ENCODE results near the gene SPTBN5.

The SPTBN5 gene

GRCh38 chr15:41939986-41940385 lies 46.1 kb upstream of the SPTBN5 start:
- Histone ChIP-seq H3K27me3 (ENCODE audit: low read depth, low read length) (no peaks in the 10 kb centered on the region), H3K4me2 (ENCODE audit: low read length) (no peak overlapping the region), H3K4me1 (ENCODE audit: low read length) (peaks cover 9% of the 10 kb centered on the region; the same call in 1 of the 2 replicates), H3K9ac (ENCODE audit: low read length) (no peak overlapping the region), H3K27ac (ENCODE audit: low read length) (no peak overlapping the region), H3K79me2 (ENCODE audit: low read length) (no peaks in the 10 kb centered on the region), H2AFZ (ENCODE audit: low read depth, low read length) (no peak overlapping the region), H3K9me3 (ENCODE audit: insufficient read depth, low read length) (no peaks in the 10 kb centered on the region), H4K20me1 (ENCODE audit: insufficient read depth, low read length) (peaks cover 15% of the 10 kb centered on the region), H3K36me3 (replicated peaks; ENCODE audit: low read depth, low read length) (peaks cover 10% of the 10 kb centered on the region), H3K4me3 (ENCODE audit: low read length) (no peak overlapping the region)
- TF ChIP-seq EZH2phosphoT487 (IDR thresholded peaks at IDR 0.05; ENCODE audit: low read depth): no peak
- TF ChIP-seq CTCF (IDR thresholded peaks at IDR 0.05; ENCODE audit: low read depth, low read length): no peak

- no peaks in the 10 kb centered on the region for H3K9me3 ChIP-seq (ENCODE audit: insufficient read depth, low read length)
- H2AFZ ChIP-seq (ENCODE audit: low read depth, low read length): no peak overlapping the region
- no peaks in the 10 kb centered on the region for H3K27me3 ChIP-seq (ENCODE audit: low read depth, low read length)
- peaks cover 10% of the 10 kb centered on the region for H3K36me3 ChIP-seq (replicated peaks; ENCODE audit: low read depth, low read length)
- H3K9ac ChIP-seq (ENCODE audit: low read length): no peak overlapping the region
- H3K4me2 ChIP-seq (ENCODE audit: low read length): no peak overlapping the region
- H3K4me1 ChIP-seq (ENCODE audit: low read length): peaks cover 13% of the 10 kb centered on the region; the same call in 1 of the 2 replicates
- H3K27ac ChIP-seq (ENCODE audit: low read length): no peak overlapping the region
- peaks cover 10% of the 10 kb centered on the region for H4K20me1 ChIP-seq (ENCODE audit: insufficient read depth, low read length)
- no peaks in the 10 kb centered on the region for H3K79me2 ChIP-seq (ENCODE audit: low read length)
- TF ChIP-seq EZH2phosphoT487 (IDR thresholded peaks at IDR 0.05; ENCODE audit: low read depth): no peak
- TF ChIP-seq CTCF (IDR thresholded peaks at IDR 0.05; ENCODE audit: low read depth, low read length): no peak
- no peak overlapping the region for H3K4me3 ChIP-seq (ENCODE audit: low read length)
These were observed 43.7 kb upstream of the SPTBN5 start for GRCh38 chr15:41937568-41937923.

DNA sequence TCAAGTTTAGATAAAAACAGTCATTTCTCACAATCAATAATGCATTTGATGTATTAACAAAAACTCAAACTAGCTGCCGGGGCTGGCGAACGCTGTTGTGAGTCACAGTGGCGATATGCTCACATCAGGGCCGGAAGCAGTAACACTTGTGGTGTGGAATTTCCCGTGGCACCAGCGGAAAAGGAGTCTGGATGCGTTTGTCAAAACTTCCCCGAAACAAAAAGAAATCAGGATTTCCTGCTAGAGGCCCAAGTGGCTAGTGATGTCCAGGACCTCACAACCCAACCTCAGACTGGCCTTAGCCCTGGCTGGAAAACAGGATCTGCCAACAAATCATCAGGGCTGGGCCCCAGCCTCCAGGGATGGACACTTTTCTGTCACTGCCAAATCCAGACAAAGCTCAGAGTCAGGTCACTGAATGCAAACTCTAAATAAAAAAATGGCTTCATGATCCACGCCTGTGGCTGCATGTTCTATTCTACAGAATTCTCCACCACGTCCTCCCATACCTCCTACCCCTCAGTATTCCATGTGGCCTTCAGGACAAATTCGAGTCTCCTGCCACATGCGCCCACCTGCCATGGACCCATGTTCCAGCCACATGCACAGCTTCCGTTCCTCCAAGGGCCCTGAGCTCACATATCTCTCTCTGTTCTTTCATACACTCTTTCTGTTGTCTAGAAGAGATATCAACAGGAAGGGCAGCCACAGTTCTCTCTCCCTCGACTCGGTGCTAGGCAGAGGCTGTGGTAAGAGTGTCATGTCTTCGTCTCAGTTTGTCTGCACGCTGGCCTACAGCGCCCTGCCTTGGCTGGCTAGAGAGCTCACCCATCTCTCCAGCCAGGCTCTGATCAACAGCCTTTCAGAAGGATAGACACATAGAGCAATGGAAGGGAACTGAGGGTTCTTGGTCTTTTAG lies 43.1 kb upstream of the SPTBN5 start:
- Histone ChIP-seq H3K27me3 (ENCODE audit: low read depth, low read length) (no peaks in the 10 kb centered on the region), H3K4me3 (ENCODE audit: low read length) (no peak overlapping the region), H4K20me1 (ENCODE audit: insufficient read depth, low read length) (peaks cover 10% of the 10 kb centered on the region), H3K9ac (ENCODE audit: low read length) (no peak overlapping the region), H3K4me2 (ENCODE audit: low read length) (no peak overlapping the region), H3K79me2 (ENCODE audit: low read length) (no peaks in the 10 kb centered on the region), H3K36me3 (replicated peaks; ENCODE audit: low read depth, low read length) (peaks cover 14% of the 10 kb centered on the region), H2AFZ (ENCODE audit: low read depth, low read length) (no peak overlapping the region), H3K27ac (ENCODE audit: low read length) (no peak overlapping the region), H3K9me3 (ENCODE audit: insufficient read depth, low read length) (no peaks in the 10 kb centered on the region), H3K4me1 (ENCODE audit: low read length) (peaks cover 13% of the 10 kb centered on the region; the same call in 1 of the 2 replicates)
- TF ChIP-seq EZH2phosphoT487 (IDR thresholded peaks at IDR 0.05; ENCODE audit: low read depth) (no peak), CTCF (IDR thresholded peaks at IDR 0.05; ENCODE audit: low read depth, low read length) (no peak)

GRCh38 chr15:41936155-41936554 lies 42.3 kb upstream of the SPTBN5 start:
- Histone ChIP-seq H3K9me3 (ENCODE audit: insufficient read depth, low read length) (no peaks in the 10 kb centered on the region), H3K36me3 (replicated peaks; ENCODE audit: low read depth, low read length) (peaks cover 14% of the 10 kb centered on the region), H3K79me2 (ENCODE audit: low read length) (no peaks in the 10 kb centered on the region), H3K9ac (ENCODE audit: low read length) (no peak overlapping the region), H2AFZ (ENCODE audit: low read depth, low read length) (no peak overlapping the region), H3K4me2 (ENCODE audit: low read length) (no peak overlapping the region), H3K4me1 (ENCODE audit: low read length) (peaks cover 13% of the 10 kb centered on the region; the same call in 1 of the 2 replicates), H3K27ac (ENCODE audit: low read length) (no peak overlapping the region), H3K4me3 (ENCODE audit: low read length) (no peak overlapping the region), H4K20me1 (ENCODE audit: insufficient read depth, low read length) (peaks cover 10% of the 10 kb centered on the region), H3K27me3 (ENCODE audit: low read depth, low read length) (no peaks in the 10 kb centered on the region)
- TF ChIP-seq CTCF (IDR thresholded peaks at IDR 0.05; ENCODE audit: low read depth, low read length): no peak
- no peak for TF ChIP-seq EZH2phosphoT487 (IDR thresholded peaks at IDR 0.05; ENCODE audit: low read depth)
